A549 (cell line): ENCODE measurements around the gene PVALEF.

Source experiments
- BHLHE40 ChIP-seq: IDR thresholded peaks from 2 replicates; pipeline ENCODE4 v1.6.1; 2012; ENCODE audit warnings: low read depth, low read length, inconsistent platforms
- EP300 ChIP-seq, 2 experiments: fragments of >200 bp; sonication (Bioruptor Twin); formaldehyde crosslinking; IDR thresholded peaks; 2 replicates in 1 of 2; 3 replicates in 1 of 2; pipeline ENCODE4 v1.6.1; 2016 to 2017
- HOXB13 ChIP-seq: fragments of 250-450 bp; sonication (Bioruptor Pico); IDR thresholded peaks from 2 replicates; pipeline ENCODE4 v1.5.0; 2020; ENCODE audit warnings: low read depth, mild to moderate bottlenecking, moderate library complexity
- POLR2A ChIP-seq: IDR thresholded peaks from 2 replicates; pipeline ENCODE4 v1.6.1; 2012; ENCODE audit warnings: mild to moderate bottlenecking, low read length
- RCOR1 ChIP-seq: fragments of 150-350 bp; IDR thresholded peaks from 2 replicates; pipeline ENCODE4 v1.6.1; 2014; ENCODE audit warnings: antibody characterized with exemption, low read length, low read depth
- TF ChIP-seq, protein P1 (sequence below): fragments of 450-650 bp; IDR thresholded peaks from 2 replicates; pipeline ENCODE4 v1.6.1; 2014; ENCODE audit warnings: antibody characterized with exemption
- TF ChIP-seq, protein P2 (sequence below): fragments of >200 bp; sonication (Bioruptor Twin); formaldehyde crosslinking; IDR thresholded peaks from 3 replicates; pipeline ENCODE4 v1.5.1; 2016

DNA sequence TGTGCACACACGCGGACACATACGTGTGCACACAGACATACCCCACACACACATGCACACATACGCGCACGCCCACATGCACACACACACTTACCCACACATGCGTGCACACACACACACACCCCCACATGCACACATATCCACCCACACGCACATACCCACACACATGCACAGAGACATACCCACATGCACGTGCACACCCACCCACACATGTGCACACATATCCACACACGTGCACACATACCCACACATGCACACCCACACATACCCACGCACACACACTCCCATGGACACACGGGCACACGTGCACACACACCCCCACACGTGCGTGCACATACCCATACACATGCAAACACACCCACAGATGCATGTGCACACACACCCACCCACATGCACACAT lies 27.2 kb upstream of the PVALEF start:
- TF ChIP-seq RCOR1, result no peak
- TF ChIP-seq, protein P1, sequence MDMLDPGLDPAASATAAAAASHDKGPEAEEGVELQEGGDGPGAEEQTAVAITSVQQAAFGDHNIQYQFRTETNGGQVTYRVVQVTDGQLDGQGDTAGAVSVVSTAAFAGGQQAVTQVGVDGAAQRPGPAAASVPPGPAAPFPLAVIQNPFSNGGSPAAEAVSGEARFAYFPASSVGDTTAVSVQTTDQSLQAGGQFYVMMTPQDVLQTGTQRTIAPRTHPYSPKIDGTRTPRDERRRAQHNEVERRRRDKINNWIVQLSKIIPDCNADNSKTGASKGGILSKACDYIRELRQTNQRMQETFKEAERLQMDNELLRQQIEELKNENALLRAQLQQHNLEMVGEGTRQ, result no peak
- no peak for TF ChIP-seq EP300 (IDR thresholded peaks at IDR 0.05)
- TF ChIP-seq, protein P2, sequence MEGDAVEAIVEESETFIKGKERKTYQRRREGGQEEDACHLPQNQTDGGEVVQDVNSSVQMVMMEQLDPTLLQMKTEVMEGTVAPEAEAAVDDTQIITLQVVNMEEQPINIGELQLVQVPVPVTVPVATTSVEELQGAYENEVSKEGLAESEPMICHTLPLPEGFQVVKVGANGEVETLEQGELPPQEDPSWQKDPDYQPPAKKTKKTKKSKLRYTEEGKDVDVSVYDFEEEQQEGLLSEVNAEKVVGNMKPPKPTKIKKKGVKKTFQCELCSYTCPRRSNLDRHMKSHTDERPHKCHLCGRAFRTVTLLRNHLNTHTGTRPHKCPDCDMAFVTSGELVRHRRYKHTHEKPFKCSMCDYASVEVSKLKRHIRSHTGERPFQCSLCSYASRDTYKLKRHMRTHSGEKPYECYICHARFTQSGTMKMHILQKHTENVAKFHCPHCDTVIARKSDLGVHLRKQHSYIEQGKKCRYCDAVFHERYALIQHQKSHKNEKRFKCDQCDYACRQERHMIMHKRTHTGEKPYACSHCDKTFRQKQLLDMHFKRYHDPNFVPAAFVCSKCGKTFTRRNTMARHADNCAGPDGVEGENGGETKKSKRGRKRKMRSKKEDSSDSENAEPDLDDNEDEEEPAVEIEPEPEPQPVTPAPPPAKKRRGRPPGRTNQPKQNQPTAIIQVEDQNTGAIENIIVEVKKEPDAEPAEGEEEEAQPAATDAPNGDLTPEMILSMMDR, result no peak
- no peak for TF ChIP-seq HOXB13 (CRISPR knock-in tag)
- TF ChIP-seq POLR2A, result no peak
- TF ChIP-seq BHLHE40, result no peak
